ENCODE data around the gene FMN1.

FMN1 gene

DNA sequence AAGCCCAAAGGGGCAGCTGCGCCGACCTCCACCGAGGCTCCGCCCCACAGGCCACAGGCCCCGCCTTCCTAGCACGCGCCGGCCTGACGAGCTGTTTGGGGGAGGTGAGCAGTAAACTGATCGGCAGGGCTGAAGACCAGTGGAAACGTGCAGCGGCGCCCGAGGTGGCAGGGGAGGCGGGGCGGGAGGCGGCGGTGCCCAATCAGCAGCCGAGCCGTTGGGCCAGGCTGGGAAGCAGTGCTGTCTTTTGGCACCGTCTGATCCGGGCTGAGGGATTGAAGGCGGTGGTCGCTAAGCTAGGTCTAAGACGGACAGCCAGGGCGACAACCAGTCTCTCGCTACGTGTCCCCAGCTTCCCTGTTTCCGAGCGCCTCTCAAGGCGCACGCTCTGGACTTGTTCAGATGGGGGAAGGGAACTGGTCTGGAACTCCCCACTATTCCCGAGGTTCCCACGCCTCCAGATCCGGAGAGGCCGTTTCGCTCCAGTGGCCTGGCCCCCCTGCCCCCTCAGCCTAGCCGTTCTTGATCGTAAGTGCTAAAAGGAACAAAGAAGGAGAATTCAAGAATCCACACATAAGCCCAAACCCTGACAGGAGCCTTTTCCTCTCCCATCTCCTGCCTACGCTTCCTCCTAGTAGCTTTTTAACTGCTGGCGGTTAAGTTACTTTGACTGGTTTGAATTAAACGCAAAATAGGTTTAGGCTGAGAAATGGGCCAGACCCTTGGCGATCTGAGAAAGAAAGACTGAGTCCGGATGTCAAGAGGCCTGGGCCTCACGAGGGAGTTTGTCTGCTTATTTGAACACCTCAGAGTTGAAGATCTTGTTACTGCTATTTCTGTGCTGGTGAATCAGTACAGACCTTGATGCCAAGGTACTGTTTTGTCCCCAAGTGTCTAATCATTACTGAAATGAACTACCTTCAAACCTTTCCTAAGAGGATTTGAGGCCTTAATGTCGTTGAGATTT, at the start of gene FMN1:
Gene FMN1, minus strand, starts transcription at position 11 of the 967 bp plus-strand sequence. CDS start 39,800 bp downstream, outside the sequence.
- H3K27me3 ChIP-seq (ENCODE audit: insufficient read depth, low read depth, severe bottlenecking): no peaks in the 10 kb centered on the region
- H3K9me3 ChIP-seq (ENCODE audit: severe bottlenecking): no peaks in the 10 kb centered on the region
- peak; percentile 98 for DNase-seq
- H3K27ac ChIP-seq: peak within 1 kb of the TSS; percentile 89
- no peaks in the 10 kb centered on the region; the same call in 1 of the 2 replicates for H3K36me3 ChIP-seq
- peak within 1 kb of the TSS; percentile 67 for H3K4me3 ChIP-seq (ENCODE audit: low read depth, low read length)
- TF ChIP-seq, protein P1, sequence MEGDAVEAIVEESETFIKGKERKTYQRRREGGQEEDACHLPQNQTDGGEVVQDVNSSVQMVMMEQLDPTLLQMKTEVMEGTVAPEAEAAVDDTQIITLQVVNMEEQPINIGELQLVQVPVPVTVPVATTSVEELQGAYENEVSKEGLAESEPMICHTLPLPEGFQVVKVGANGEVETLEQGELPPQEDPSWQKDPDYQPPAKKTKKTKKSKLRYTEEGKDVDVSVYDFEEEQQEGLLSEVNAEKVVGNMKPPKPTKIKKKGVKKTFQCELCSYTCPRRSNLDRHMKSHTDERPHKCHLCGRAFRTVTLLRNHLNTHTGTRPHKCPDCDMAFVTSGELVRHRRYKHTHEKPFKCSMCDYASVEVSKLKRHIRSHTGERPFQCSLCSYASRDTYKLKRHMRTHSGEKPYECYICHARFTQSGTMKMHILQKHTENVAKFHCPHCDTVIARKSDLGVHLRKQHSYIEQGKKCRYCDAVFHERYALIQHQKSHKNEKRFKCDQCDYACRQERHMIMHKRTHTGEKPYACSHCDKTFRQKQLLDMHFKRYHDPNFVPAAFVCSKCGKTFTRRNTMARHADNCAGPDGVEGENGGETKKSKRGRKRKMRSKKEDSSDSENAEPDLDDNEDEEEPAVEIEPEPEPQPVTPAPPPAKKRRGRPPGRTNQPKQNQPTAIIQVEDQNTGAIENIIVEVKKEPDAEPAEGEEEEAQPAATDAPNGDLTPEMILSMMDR (IDR thresholded peaks at IDR 0.05; ENCODE audit: low read depth, low read length): no peak

GRCh38 chr15:33243869-33244268, 49.4 kb upstream of the FMN1 start:
- H3K27me3 ChIP-seq (ENCODE audit: insufficient read depth, low read depth, severe bottlenecking): no peaks in the 10 kb centered on the region
- DNase-seq: no peak
- no peaks in the 10 kb centered on the region for H3K36me3 ChIP-seq
- no peak overlapping the region for H3K4me3 ChIP-seq (ENCODE audit: low read depth, low read length)
- TF ChIP-seq, protein P1 (IDR thresholded peaks at IDR 0.05; ENCODE audit: low read depth, low read length): no peak
- H3K27ac ChIP-seq: no peak overlapping the region
- H3K9me3 ChIP-seq (ENCODE audit: severe bottlenecking): no peaks in the 10 kb centered on the region

DNA sequence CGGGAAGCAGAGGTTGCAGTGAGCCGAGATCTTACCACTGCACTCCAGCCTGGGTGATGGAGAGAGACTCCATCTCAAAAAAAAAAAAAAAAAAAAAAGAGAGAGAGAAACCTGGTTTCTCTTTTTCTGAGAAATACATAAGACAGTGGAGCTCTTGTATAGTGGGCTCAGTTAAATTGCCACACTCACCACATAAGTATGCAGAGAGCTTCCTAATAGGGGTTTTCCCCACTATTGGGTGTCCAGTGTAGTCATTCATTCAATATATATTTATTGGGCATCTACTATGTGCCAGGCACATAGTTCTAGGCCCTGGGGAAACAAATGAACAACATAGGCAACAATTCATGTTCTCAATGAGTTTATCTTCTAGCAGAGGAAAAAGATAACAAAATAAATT, 48.9 kb upstream of the FMN1 start:
- Histone ChIP-seq H3K4me3 (ENCODE audit: low read depth, low read length) (no peak overlapping the region), H3K36me3 (no peaks in the 10 kb centered on the region), H3K9me3 (ENCODE audit: severe bottlenecking) (no peaks in the 10 kb centered on the region), H3K27me3 (ENCODE audit: insufficient read depth, low read depth, severe bottlenecking) (no peaks in the 10 kb centered on the region), H3K27ac (no peak overlapping the region)
- DNase-seq: no peak
- TF ChIP-seq, protein P1 (IDR thresholded peaks at IDR 0.05; ENCODE audit: low read depth, low read length): no peak

DNA sequence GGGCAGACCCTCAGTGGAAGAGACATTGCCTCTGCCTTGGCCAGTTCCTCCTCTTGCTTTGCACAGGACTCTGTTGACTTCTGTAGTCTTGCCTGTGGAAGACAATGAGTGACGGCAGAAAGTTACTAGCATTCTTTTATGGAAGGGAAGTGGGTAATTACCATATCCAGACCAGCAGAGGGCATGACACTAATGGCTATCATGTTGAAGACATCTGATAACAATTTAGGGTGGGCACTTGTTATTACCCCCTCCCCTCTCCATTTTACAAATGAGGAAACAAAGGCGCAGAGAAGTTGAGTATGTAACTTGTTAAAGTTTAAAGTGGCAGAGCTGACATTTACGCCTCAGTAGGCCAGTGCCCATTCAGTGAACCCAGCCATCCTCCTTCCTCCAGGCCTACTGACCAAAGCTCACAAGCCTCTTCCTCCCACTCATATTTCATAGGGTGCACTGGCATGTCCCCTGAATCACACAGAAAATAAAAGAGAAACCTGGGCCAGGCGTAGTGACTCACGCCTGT, 48.2 kb upstream of the FMN1 start:
- H3K27ac ChIP-seq: no peak overlapping the region
- no peaks in the 10 kb centered on the region for H3K36me3 ChIP-seq
- H3K9me3 ChIP-seq (ENCODE audit: severe bottlenecking): no peaks in the 10 kb centered on the region
- TF ChIP-seq, protein P1 (IDR thresholded peaks at IDR 0.05; ENCODE audit: low read depth, low read length): peak; percentile 47; the same call in 1 of the 2 replicates
- no peak overlapping the region for H3K4me3 ChIP-seq (ENCODE audit: low read depth, low read length)
- H3K27me3 ChIP-seq (ENCODE audit: insufficient read depth, low read depth, severe bottlenecking): no peaks in the 10 kb centered on the region
- DNase-seq: no peak

- DNase-seq: no peak
- TF ChIP-seq, protein P1 (IDR thresholded peaks at IDR 0.05; ENCODE audit: low read depth, low read length): no peak
- Histone ChIP-seq H3K36me3 (no peaks in the 10 kb centered on the region), H3K9me3 (ENCODE audit: severe bottlenecking) (no peaks in the 10 kb centered on the region), H3K27me3 (ENCODE audit: insufficient read depth, low read depth, severe bottlenecking) (no peaks in the 10 kb centered on the region), H3K4me3 (ENCODE audit: low read depth, low read length) (no peak overlapping the region), H3K27ac (no peak overlapping the region)
These were observed 47.7 kb upstream of the FMN1 start for GRCh38 chr15:33242165-33242564.

All from WERI-Rb-1 (cell line).